Measurements from ENCODE around the gene LEMD1.
"Not testable (repeated sequence)": the region's sequence is repeated elsewhere in the genome, so short reads cannot be mapped to it uniquely, and the experiment has no call there.

Gene LEMD1

GRCh38 chr1:205429762-205430695 lies 8.2 kb upstream of the LEMD1 start:
- no peak for DNase-seq

DNA sequence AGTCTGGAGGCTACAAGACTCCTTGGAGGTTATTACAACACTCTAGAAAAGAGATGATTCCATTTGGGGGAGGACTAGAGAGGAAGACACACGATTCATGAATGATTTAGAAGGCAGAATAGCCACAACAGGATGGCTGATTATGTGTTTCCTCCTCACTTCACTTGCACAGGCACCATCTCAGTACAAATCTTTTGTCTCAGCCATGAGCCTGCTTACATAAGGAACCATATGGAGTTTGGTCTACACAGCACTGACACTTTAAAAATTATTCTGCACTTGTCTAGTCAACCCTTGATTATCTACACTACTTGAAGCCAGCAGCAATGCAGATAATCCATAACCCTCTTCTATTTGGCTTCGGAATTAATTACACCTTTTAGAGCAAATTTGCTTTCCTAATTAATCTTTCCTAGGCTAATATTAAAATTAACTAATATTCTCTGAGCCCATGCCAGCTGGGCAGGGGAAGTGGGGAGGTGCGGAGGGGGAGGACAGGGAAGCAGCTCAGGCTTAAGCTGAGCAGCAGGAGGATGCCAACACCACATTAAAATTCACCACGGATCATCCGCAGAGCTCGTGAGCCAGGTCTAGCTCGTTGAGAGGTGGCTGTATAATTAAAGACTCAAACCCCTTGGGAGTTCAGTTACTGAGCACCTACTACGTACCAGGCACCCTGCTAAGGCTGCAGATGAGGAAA lies 3.2 kb upstream of the LEMD1 start:
- no peak for DNase-seq

- DNase-seq = no peak
Observed at GRCh38 chr1:205423814-205424399, 2.1 kb upstream of the LEMD1 start.

- DNase-seq = no peak
Observed at GRCh38 chr1:205422993-205423642, 1.3 kb upstream of the LEMD1 start.

DNA sequence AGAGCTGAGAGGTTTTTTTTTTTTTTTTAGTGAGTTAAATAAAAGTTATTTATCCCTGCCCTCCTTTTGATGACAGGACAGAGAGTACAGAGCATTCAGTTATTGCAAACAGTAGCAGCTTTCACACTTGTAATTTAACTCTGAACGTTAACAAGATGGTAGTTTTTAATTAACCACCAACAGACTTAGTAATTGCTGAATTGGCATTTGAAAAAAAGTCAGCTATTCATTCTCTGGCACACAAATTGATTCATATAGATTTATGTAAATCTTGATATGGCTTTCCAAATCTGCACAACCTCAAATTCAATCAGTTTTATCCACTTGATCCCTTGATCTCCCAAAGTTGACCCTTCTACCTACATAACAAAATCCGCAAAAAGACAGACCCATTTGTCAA lies 918 bp downstream of the LEMD1 start:
- no peak for DNase-seq

DNA sequence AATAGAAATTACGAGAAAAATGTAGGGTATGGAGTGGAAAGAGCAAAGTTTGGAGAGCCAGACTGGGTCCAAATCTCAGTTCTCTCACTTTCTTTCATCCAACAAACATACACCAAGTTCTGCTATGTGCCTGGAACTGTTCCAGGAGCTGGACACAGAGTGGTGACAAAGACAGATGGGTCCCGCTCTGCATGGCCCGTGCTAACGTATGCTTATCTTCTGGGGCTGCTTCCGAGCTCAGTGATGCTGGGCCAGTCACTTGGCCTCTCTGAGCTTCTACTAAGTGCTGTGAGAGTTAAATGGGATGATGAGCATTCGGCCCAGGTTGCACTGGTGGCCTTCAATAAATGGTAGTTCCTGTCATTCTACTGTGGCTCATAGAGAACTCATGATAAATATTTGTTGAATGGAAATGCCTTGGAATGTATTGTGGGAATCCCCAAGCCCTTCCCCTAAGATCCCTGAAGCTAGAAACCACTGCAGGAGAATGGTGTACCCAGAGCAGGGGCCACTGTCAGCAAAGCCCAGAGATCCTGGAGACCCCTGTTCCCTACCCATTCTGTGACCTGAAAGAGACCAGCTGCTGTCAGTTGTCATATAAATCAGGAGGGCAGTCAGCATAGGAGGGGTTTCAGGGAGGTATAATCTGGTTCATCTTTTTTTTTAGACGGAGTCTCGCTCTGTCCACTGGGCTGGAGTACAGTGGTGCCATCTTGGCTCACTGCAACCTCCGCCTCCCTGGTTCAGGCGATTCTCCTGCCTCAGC lies 3.8 kb downstream of the LEMD1 start:
- DNase-seq = no peak

- no peak for DNase-seq
Observed at GRCh38 chr1:205416322-205416721, 5.5 kb downstream of the LEMD1 start.

GRCh38 chr1:205410581-205411298 lies 11.1 kb downstream of the LEMD1 start:
- DNase-seq = no peak

GRCh38 chr1:205407970-205408369 lies 13.9 kb downstream of the LEMD1 start:
- no peak for DNase-seq

- not testable (repeated sequence) for DNase-seq
Observed at GRCh38 chr1:205406252-205406651, 15.6 kb downstream of the LEMD1 start.

DNA sequence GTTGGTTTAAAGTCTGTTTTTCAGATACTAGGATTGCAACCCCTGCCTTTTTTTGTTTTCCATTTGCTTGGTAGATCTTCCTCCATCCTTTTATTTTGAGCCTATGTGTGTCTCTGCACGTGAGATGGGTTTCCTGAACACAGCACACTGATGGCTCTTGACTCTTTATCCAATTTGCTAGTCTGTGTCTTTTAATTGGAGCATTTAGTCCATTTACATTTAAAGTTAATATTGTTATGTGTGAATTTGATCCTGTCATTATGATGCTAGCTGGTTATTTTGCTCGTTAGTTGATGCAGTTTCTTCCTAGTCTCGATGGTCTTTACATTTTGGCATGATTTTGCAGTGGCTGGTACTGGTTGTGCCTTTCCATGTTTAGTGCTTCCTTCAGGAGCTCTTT lies 17.4 kb downstream of the LEMD1 start:
- not testable (repeated sequence) for DNase-seq

DNA sequence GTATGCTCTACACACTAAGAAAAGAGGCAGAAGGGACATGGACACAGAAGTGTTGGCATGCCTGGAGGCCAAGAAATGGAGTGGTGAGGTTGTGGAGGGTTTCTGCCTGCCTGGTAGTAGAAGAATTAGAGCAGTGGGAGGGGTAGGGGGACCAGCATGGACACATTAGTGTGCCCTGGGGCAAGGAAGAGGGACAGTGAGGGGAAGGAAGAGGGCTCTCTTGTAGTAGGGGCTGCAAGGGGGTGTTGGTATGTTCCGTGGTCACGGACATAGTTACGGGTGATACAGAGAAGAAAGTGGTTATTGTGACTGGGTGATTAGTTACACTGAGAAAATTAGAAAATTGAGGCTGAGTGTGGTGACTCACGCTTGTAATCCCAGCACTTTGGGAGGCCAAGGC lies 23.3 kb downstream of the LEMD1 start:
- DNase-seq = no peak

GRCh38 chr1:205396967-205397616 lies 24.8 kb downstream of the LEMD1 start:
- peak in 2 of 5 donors; percentile 13 to 29 for DNase-seq

- no peak for DNase-seq
Observed at GRCh38 chr1:205395616-205396015, 26.2 kb downstream of the LEMD1 start.

GRCh38 chr1:205392650-205393049 lies 29.2 kb downstream of the LEMD1 start:
- no peak for DNase-seq

GRCh38 chr1:205391386-205391785 lies 30.5 kb downstream of the LEMD1 start:
- no peak for DNase-seq

GRCh38 chr1:205387845-205388244 lies 34.0 kb downstream of the LEMD1 start:
- no peak for DNase-seq

GRCh38 chr1:205382990-205383389 lies 38.9 kb downstream of the LEMD1 start:
- not testable (repeated sequence) for DNase-seq

DNA sequence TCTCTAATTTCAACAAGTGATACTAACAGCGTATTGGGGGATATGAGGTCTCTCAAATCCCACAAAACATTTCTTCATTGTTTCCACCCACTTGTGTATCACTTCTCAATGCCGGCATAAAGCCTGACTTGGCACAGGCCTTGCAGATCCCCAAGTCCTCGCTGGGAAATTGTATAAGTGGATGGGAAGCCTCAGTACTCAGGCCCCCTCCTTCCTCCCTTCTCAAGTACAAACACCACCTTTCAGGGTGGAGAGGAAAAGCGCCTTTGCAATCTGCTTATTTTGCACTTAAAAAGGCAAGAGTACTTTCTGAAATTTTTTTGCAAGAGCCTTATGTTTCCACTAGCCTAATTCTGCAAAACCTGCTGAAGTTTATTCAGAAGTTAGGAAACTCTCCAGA lies 39.3 kb downstream of the LEMD1 start:
- no peak for DNase-seq

DNA sequence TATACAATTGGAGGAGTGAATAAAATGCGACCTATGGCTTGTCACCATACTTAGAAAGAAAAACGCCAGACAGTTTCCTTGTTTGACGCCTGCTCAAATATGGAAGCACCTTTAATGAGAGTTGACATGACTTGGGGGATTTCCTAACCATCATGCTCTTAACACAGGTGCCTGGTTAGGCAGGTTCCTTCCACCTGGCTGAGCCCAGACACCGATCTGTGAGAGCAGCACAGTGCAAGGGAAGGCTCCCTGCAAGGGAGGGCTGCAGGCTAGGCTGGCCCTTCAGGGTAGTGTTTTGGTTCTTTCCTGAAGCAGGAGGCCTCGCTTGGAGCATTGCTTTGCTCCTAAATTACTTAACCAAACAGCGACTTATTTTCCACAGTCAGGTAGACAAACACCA lies 40.6 kb downstream of the LEMD1 start:
- DNase-seq = no peak

DNA sequence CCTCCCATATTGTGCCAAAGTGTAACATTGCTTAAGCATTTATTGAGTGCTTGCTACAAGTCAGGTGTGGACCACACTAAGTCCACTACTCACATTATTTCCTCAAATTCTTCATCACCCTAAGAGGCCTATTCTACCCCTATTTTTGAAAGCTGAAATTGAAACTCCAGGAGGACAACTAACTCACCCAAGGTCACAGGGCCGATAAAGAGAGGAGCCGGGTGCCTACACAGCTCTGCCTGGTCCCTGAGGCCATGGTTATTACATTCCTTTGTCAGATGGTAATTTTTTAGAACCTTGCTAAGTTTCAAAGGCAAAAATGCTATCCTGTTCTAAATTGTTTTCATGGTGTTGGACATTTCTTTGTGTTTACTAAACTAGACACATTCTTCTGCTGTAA lies 41.0 kb downstream of the LEMD1 start:
- DNase-seq = no peak
